ENCODE results near the gene AMH. TPM values are rescaled to one million over a fixed set of nuclear protein-coding genes. Genes with fewer than 3 reads are reported as not detected.

AMH gene
- total and polyA plus RNA-seq, 2 of the 4 experiments (the other 2 are of a cell fraction): 0.86 TPM; not detected in 1

GRCh38 chr19:2249880-2250765 lies 1.0 kb downstream of the AMH start:
- TF ChIP-seq RFX5 (IDR thresholded peaks at IDR 0.05; ENCODE audit: low read depth, low read length): no peak
- no peak for TF ChIP-seq MAZ (IDR thresholded peaks at IDR 0.05; ENCODE audit: borderline replicate concordance, low read depth, low read length)
- TF ChIP-seq ELK1 (IDR thresholded peaks at IDR 0.05; ENCODE audit: borderline replicate concordance, low read depth, low read length): no peak
- TF ChIP-seq USF2 (IDR thresholded peaks at IDR 0.05; ENCODE audit: low read depth, low read length): no peak
- Histone ChIP-seq H2AK5ac (ENCODE audit: low read depth, low read length) (no peak overlapping the region), H3K36me3 (ENCODE audit: control insufficient read depth, insufficient read depth, low read length) (peaks cover 34% of the 10 kb centered on the region), H3K56ac (ENCODE audit: extremely low read depth, insufficient read depth, low read length) (no peak overlapping the region), H4K8ac (ENCODE audit: low read depth in 2 of 2, low read length in 2 of 2) (no peak overlapping the region), H3K9me1 (ENCODE audit: insufficient read depth, low read length) (no peaks in the 10 kb centered on the region), H2BK5ac (ENCODE audit: low read depth, low read length, poor library complexity, severe bottlenecking) (no peak overlapping the region), H2AK9ac (replicated peaks; ENCODE audit: low read depth, low read length, poor library complexity) (peak overlapping the region; percentile 42), H3K79me1 (ENCODE audit: low read depth in 1 of 2, low read length in 2 of 2) (0 out of 4 replicates have a peak, but pooled peaks cover 0 to 10% of the 10 kb centered on the region in 2 experiments), H3K4ac (ENCODE audit: low read depth, low read length) (no peak overlapping the region), H4K5ac (ENCODE audit: low read depth, low read length) (no peak overlapping the region), H3K27me3 (ENCODE audit: control insufficient read depth, insufficient read depth, low read length) (peaks cover 36% of the 10 kb centered on the region), H2BK20ac (ENCODE audit: low read depth, low read length) (no peak overlapping the region), H3K9ac (ENCODE audit: low read depth, low read length) (no peak overlapping the region), H3K4me3 (ENCODE audit: insufficient read depth, low read depth, low read length) (no peak overlapping the region), H3K9me3 (ENCODE audit: control insufficient read depth, insufficient read depth, low read length) (no peaks in the 10 kb centered on the region), H4K91ac (ENCODE audit: insufficient read depth, low read depth, low read length) (no peak overlapping the region), H2BK15ac (ENCODE audit: low read depth, low read length) (no peak overlapping the region), H3K18ac (ENCODE audit: low read depth, low read length) (no peak overlapping the region), H3K23ac (ENCODE audit: low read depth, low read length) (no peak overlapping the region), H2BK120ac (ENCODE audit: low read depth, low read length) (no peak overlapping the region), H4K20me1 (ENCODE audit: insufficient read depth, low read length) (peaks cover 42% of the 10 kb centered on the region), H3K4me1 (ENCODE audit: control insufficient read depth, insufficient read depth, low read length) (peaks cover 4% of the 10 kb centered on the region; the same call in 1 of the 2 replicates), H3K4me2 (ENCODE audit: low read depth, low read length) (no peak overlapping the region), H3K27ac (ENCODE audit: insufficient read depth, low read length) (no peak overlapping the region), H3K14ac (replicated peaks; ENCODE audit: low read depth, low read length) (no peak overlapping the region), H2AFZ (replicated peaks; ENCODE audit: low read length, poor library complexity) (no peak overlapping the region)
- in situ Hi-C loops (cut with MboI; ENCODE audit: low sequenced_read_pairs): no loop called here
- dilution Hi-C loops (cut with HindIII; ENCODE audit: low sequenced_read_pairs, unreplicated experiment): no loop called here
- ChIA-PET POLR2A (ENCODE audit: unreplicated experiment) (no interaction called here), CTCF (no interaction called here)
- ATAC-seq (ENCODE audit: low read depth): 0 out of 2 replicates have a peak, but pooled peaks have one; percentile 2
- intact Hi-C loops (cut with micrococcal nuclease): no loop called here
- DNase-seq: no peak
- WGBS, 2 experiments (ENCODE audit: extremely low coverage in 2 of 2, insufficient read length in 1 of 2): 52% methylated on average over 14 of the region's 43 CpGs; no CpG with 5 or more reads in 1 of the 2 experiments
- no TSS peak for BruUV-seq (replicated peaks)

Data from IMR-90 (cell line).